Mesenchymal stem cell (in vitro differentiated cells and primary cell): Measurements from ENCODE around the gene AGAP3.

Experiments used
- DNase-seq: peaks from one replicate; pipeline ENCODE4 v3.0.0-alpha.2; 2013
- H2AFZ ChIP-seq: one replicate; pipeline ENCODE4 v1.6.1; 2013; ENCODE audit warnings: low read depth, mild to moderate bottlenecking, control low read depth, inconsistent platforms, low read length, moderate library complexity
- H2AK5ac ChIP-seq: 2 replicates; pipeline ENCODE4 v1.6.1; 2013; ENCODE audit warnings: low read length, moderate library complexity, mild to moderate bottlenecking, inconsistent platforms; ENCODE audit not compliant: severe bottlenecking
- H2BK120ac ChIP-seq: one replicate; pipeline ENCODE4 v1.6.1; 2013; ENCODE audit warnings: low read depth, mild to moderate bottlenecking, inconsistent platforms, low read length, moderate library complexity
- H2BK12ac ChIP-seq, 2 experiments: one replicate each; pipeline ENCODE4 v1.6.1; 2013; ENCODE audit warnings: inconsistent platforms in 2 of 2, low read length in 2 of 2, mild to moderate bottlenecking in 2 of 2, moderate library complexity in 2 of 2, control low read depth in 1 of 2
- H2BK15ac ChIP-seq: one replicate; pipeline ENCODE4 v1.6.1; 2013; ENCODE audit warnings: mild to moderate bottlenecking, low read depth, inconsistent platforms; ENCODE audit not compliant: poor library complexity, severe bottlenecking
- H2BK5ac ChIP-seq: 2 replicates; pipeline ENCODE4 v1.6.1; 2013; ENCODE audit warnings: low read depth, mild to moderate bottlenecking, low read length, control low read depth, inconsistent platforms; ENCODE audit not compliant: poor library complexity, severe bottlenecking
- H3K14ac ChIP-seq, 2 experiments: one replicate each; pipeline ENCODE4 v1.6.1; 2013; ENCODE audit warnings: inconsistent platforms in 2 of 2, low read length in 2 of 2, control low read depth in 1 of 2, mild to moderate bottlenecking in 1 of 2, moderate library complexity in 1 of 2
- H3K18ac ChIP-seq, 2 experiments: one replicate each; pipeline ENCODE4 v1.6.1; 2013; ENCODE audit warnings: inconsistent platforms in 2 of 2, low read length in 2 of 2, control low read depth in 1 of 2, low read depth in 1 of 2, mild to moderate bottlenecking in 1 of 2
- H3K23ac ChIP-seq, 2 experiments: one replicate each; pipeline ENCODE4 v1.6.1; 2013; ENCODE audit warnings: inconsistent platforms in 2 of 2, low read length in 2 of 2, mild to moderate bottlenecking in 2 of 2, moderate library complexity in 2 of 2, control low read depth in 1 of 2
- H3K27ac ChIP-seq: 2 replicates; pipeline ENCODE4 v1.5.1; 2013; ENCODE audit warnings: mild to moderate bottlenecking, moderate library complexity, low read length, control low read depth, inconsistent platforms; ENCODE audit not compliant: poor library complexity, severe bottlenecking
- H3K27me3 ChIP-seq, 2 experiments: 2 replicates each; pipeline versions ENCODE4 v1.6.1 to v1.7.0; 2013; ENCODE audit warnings: low read length in 2 of 2, mild to moderate bottlenecking in 2 of 2, moderate library complexity in 2 of 2, control low read depth in 1 of 2, inconsistent platforms in 1 of 2; ENCODE audit not compliant: control insufficient read depth in 1 of 2, insufficient read depth in 1 of 2
- H3K36me3 ChIP-seq, 2 experiments: 2 replicates each; pipeline versions ENCODE4 v1.6.1 to v1.7.0; 2013; ENCODE audit warnings: low read length in 2 of 2, control low read depth in 1 of 2, inconsistent platforms in 1 of 2, low read depth in 1 of 2, mild to moderate bottlenecking in 1 of 2; ENCODE audit not compliant: insufficient read depth in 2 of 2, control insufficient read depth in 1 of 2
- H3K4ac ChIP-seq, 2 experiments: one replicate each; pipeline ENCODE4 v1.6.1; 2013; ENCODE audit warnings: inconsistent platforms in 2 of 2, low read length in 2 of 2, mild to moderate bottlenecking in 2 of 2, moderate library complexity in 2 of 2, control low read depth in 1 of 2, low read depth in 1 of 2
- H3K4me1 ChIP-seq: 2 replicates; pipeline ENCODE4 v1.6.1; 2013; ENCODE audit warnings: low read depth, low read length, control low read depth; ENCODE audit not compliant: control insufficient read depth, insufficient read depth
- H3K4me2 ChIP-seq: 2 replicates; pipeline ENCODE4 v1.6.1; 2013; ENCODE audit warnings: low read length, mild to moderate bottlenecking, inconsistent platforms; ENCODE audit not compliant: poor library complexity, severe bottlenecking
- H3K4me3 ChIP-seq, 2 experiments: 2 replicates each; pipeline versions ENCODE4 v1.5.1 to v1.7.0; 2013; ENCODE audit warnings: low read length in 2 of 2, mild to moderate bottlenecking in 2 of 2, control low read depth in 1 of 2, low read depth in 1 of 2; ENCODE audit not compliant: insufficient read depth in 1 of 2
- H3K79me1 ChIP-seq: replicated peaks from 2 replicates; pipeline ENCODE4 v1.6.1; 2013; ENCODE audit warnings: mild to moderate bottlenecking, control low read depth, low read length, inconsistent platforms; ENCODE audit not compliant: poor library complexity, severe bottlenecking
- H3K9ac ChIP-seq: 2 replicates; pipeline ENCODE4 v1.7.0; 2013; ENCODE audit warnings: mild to moderate bottlenecking, low read length, moderate library complexity
- H3K9me3 ChIP-seq: 2 replicates; pipeline ENCODE4 v1.7.0; 2013; ENCODE audit warnings: mild to moderate bottlenecking, low read length; ENCODE audit not compliant: control insufficient read depth
- H4K8ac ChIP-seq: one replicate; pipeline ENCODE4 v1.6.1; 2013; ENCODE audit warnings: inconsistent platforms, mild to moderate bottlenecking, low read length, moderate library complexity
- H4K91ac ChIP-seq: one replicate; pipeline ENCODE4 v1.6.1; 2013; ENCODE audit warnings: mild to moderate bottlenecking, low read length, inconsistent platforms
- WGBS: methylation state at CpG from one replicate; pipeline ENCODE4 v1.1.7; 2013; ENCODE audit warnings: mixed read lengths; 5-methylcytosine and 5-hydroxymethylcytosine counted together

The AGAP3 gene

DNA sequence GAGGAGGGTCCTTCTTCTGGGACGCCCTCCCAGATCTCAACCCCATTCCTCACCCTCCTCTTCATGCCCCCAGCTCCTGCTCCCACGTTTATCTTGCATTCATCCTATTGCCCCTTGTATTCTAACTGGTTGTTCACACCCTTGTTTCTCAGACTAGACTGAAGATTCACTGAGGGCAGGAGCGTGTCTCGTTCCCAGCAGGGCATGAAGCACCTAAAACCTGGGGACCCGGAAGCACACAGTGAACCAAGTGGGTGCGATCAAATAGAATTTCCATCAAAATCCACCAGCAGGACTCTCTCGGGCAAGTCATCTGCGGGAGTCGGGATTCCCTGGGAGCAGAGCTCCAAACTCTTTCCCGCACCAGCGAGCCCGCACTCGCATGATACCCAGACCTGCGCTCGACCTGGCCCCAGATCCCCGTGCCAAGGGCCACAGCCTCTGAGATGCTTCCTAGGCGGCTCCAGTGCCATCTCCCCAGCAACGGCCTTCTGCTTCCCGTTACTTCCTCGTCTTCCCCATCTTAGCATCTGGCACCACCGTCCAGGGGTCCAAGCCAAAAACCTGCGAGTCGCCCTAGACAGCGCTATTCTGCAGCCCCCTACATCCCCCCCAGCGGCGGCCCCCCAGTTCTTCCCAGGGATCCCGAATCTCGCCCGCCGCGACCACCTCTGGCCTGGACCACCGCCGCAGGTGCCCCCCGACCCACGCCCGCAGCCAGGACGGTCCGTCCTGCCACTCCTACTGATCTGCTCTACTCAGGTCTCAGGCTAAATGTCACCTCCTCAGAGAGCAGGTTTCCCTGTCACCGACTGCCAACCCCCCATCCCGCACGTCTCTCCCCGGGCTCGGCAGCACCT is 87.3 kb downstream of the AGAP3 start:
- no peak overlapping the region for H3K18ac ChIP-seq
- no peak overlapping the region for H2BK15ac ChIP-seq
- no peak overlapping the region for H3K4ac ChIP-seq
- no peak overlapping the region for H4K8ac ChIP-seq
- no peak overlapping the region for H3K27ac ChIP-seq
- no peaks in the 10 kb centered on the region for H3K4me1 ChIP-seq
- no peaks in the 10 kb centered on the region for H3K9me3 ChIP-seq
- H2BK5ac ChIP-seq = no peak overlapping the region
- peaks cover 78 to 85% of the 10 kb centered on the region in 2 experiments for H3K27me3 ChIP-seq
- H3K9ac ChIP-seq = no peak overlapping the region
- no peak overlapping the region for H2AFZ ChIP-seq
- no peaks in the 10 kb centered on the region for H3K36me3 ChIP-seq
- no peak overlapping the region for H2BK120ac ChIP-seq
- H2BK12ac ChIP-seq = no peak overlapping the region
- no peak overlapping the region for H3K23ac ChIP-seq
- H3K79me1 ChIP-seq = no peaks in the 10 kb centered on the region
- DNase-seq = no peak
- H3K4me3 ChIP-seq = no peak overlapping the region
- H3K14ac ChIP-seq = no peak overlapping the region
- 93% methylated on average over 40 of the region's 43 CpGs for WGBS
- H4K91ac ChIP-seq = no peak overlapping the region
- H3K4me2 ChIP-seq = no peak overlapping the region
- H2AK5ac ChIP-seq = no peak overlapping the region

DNA sequence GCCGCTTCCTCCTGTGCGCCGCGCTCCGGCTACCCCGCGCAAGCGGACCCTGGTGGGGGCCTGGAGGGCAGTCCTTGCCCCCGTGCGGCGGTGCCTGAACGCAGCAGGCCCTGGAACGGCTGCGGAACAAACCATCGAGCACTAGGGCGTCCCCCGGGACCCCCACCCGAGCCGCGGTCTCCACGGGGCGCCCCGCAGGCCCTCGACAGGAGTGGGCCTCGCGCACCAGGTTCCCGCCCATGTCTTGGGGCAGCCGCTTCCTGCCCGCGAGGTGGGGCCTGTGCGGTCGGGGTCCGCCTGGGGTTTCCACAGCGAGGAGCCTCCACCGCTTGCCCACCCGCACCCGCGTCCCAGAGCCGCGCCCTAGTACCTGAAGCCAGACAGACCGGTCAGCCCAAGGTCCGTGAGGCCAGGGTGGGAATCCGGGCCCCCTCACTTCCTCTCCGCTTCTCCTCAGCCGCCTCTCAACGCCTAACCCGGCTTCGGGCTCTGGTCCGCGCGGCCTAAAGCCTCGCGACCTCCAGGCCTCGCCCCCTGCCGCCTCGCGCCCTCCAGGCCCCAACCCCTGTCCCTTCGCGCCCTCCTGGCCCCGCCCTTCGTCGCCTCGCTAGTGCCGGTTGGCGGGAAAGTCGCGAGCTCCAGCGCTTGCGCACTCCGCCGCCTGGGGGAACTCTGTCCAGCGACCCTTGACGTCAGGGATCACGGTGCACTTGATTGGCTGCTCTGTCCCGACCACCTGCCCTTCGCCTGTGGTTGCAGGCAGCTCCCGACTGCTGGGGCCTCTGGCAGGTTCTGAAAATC is 88.2 kb downstream of the AGAP3 start:
- H3K27ac ChIP-seq = no peak overlapping the region
- no peak overlapping the region for H3K4ac ChIP-seq
- H2BK120ac ChIP-seq = no peak overlapping the region

DNA sequence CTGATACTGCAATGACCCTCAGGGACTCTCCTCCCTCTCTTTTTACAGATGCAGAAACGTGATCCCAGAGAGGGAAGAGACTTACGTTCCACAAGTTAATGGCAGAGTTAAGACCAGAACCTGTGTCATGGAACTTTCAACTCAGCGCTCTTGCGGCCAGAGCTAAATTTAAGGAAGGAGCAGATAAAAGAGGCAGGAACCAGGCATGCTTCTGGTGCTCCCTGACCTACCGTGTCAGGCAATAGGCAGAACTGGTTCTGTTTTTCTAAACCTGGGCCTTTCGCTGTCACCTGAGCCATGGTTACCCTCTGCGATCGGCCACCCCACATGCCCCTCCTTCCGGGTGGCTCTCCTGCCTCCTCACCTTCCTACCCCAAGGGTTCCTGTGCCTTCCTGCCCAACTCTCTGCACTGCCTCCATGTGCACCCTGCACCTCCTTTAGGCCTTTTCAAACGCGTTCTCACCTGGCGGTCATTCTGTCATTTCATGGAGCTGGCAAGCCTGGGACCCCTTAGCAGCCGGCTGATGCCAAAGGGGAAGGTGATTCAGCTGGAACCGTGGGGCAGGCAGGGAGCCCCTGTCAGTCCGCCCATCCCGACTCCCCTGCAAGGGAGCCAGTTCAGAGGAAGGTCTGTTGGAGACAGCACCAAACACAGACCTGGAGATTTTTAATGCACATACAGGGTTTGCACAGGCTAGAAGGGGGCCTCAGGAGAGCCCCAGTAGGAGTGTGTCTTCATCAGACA is 88.9 kb downstream of the AGAP3 start:
- WGBS = 81% methylated on average over 16 of the region's 16 CpGs
- Histone ChIP-seq H3K27ac (no peak overlapping the region), H2BK15ac (no peak overlapping the region), H3K14ac (no peak overlapping the region), H3K27me3 (peaks cover 78 to 85% of the 10 kb centered on the region in 2 experiments), H3K4me1 (no peaks in the 10 kb centered on the region), H3K23ac (no peak overlapping the region), H4K91ac (no peak overlapping the region), H2AK5ac (no peak overlapping the region), H3K4me2 (no peak overlapping the region), H4K8ac (no peak overlapping the region), H2BK12ac (no peak overlapping the region), H3K79me1 (no peaks in the 10 kb centered on the region), H3K4ac (no peak overlapping the region), H2AFZ (no peak overlapping the region), H3K9ac (no peak overlapping the region), H3K18ac (no peak overlapping the region), H2BK120ac (no peak overlapping the region), H3K9me3 (no peaks in the 10 kb centered on the region), H2BK5ac (no peak overlapping the region), H3K4me3 (no peak overlapping the region), H3K36me3 (no peaks in the 10 kb centered on the region)
- no peak for DNase-seq

More for the DNA sequence above, 88.2 kb downstream of the AGAP3 start:
- no peaks in the 10 kb centered on the region for H3K4me1 ChIP-seq
- H2BK5ac ChIP-seq = no peak overlapping the region
- peak; percentile 11 for DNase-seq
- H2AFZ ChIP-seq = no peak overlapping the region
- no peaks in the 10 kb centered on the region for H3K36me3 ChIP-seq
- H3K4me2 ChIP-seq = no peak overlapping the region
- peak overlapping the region; percentile 45 for H4K91ac ChIP-seq
- H3K9ac ChIP-seq = no peak overlapping the region
- no peak overlapping the region for H3K4me3 ChIP-seq
- no peak overlapping the region for H4K8ac ChIP-seq
- no peaks in the 10 kb centered on the region for H3K9me3 ChIP-seq
- no peak overlapping the region for H3K18ac ChIP-seq
- 81% methylated on average over 77 of the region's 77 CpGs for WGBS
- peaks cover 78 to 85% of the 10 kb centered on the region in 2 experiments for H3K27me3 ChIP-seq
- H3K79me1 ChIP-seq = no peaks in the 10 kb centered on the region
- no peak overlapping the region for H2AK5ac ChIP-seq
- H2BK12ac ChIP-seq = no peak overlapping the region
- no peak overlapping the region for H3K14ac ChIP-seq
- H2BK15ac ChIP-seq = no peak overlapping the region
- H3K23ac ChIP-seq = no peak overlapping the region
